ENCODE results near the gene TTC34.

TTC34 gene

GRCh38 chr1:2829846-2830615 is 28.5 kb upstream of the TTC34 start:
- no peak overlapping the region for H3K4me3 ChIP-seq (ENCODE audit: low read depth, low read length)

DNA sequence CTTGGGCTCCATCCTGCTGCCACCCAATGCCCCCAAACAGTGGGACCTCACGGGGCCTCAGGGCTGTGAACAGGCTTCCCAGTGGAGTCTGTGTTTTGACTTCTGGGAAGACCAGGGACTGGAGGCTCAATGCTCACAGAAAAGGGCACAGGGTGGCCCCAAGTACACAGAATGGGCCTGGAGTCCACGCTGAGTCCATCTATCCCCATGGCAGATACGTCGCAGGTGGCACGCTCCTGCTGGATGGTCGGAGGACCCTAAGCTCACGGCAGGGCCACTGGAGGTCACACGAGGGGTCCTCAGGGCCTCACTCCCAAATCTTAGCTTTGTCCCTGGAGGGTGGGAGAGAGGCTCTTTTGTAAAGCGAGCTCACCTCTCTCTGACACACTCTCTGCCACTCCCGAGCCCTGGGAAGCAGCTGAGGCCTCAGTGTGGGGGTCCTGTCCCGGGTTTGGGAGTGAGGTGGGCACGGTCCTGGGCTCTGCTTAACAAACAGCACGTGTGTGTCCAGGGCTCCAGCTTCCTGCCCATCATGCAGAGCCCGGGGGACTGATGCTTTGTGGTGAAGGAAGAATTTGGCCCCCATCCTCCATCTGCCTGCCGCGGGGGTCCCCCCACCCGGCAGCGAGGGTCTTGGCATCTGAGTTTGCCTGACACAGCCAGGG is 27.2 kb upstream of the TTC34 start:
- no peak overlapping the region for H3K4me3 ChIP-seq (ENCODE audit: low read depth, low read length)

DNA sequence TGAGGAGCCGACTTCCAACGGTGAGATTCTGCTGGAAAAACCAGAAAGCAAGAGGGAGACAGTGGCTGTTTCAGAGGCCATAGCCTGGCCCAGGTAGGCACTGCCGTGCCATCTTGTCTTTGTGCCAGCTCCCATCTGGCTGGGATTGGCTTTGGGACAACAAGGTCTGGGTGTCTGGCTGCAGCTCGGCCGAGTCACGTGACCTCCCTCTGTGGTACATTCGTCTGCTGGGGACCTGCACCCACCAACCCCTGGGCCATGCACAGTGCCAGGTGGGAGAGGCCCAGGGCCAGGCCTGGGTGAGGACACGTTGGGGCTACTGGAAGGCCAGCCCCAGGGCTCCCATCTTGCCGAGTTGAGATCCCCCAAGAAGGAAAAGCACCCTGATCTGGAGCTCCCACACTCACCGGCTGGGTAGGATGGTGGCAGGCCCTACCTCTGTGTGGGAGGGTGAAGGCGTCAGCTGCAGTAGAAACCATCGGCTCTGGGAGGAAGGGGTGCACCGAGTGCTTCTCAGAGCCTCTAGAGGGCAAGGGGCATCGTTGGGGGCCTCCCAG is 25.3 kb upstream of the TTC34 start:
- no peak overlapping the region for H3K4me3 ChIP-seq (ENCODE audit: low read depth, low read length)

GRCh38 chr1:2826316-2826715 is 24.8 kb upstream of the TTC34 start:
- no peak overlapping the region for H3K4me3 ChIP-seq (ENCODE audit: low read depth, low read length)

DNA sequence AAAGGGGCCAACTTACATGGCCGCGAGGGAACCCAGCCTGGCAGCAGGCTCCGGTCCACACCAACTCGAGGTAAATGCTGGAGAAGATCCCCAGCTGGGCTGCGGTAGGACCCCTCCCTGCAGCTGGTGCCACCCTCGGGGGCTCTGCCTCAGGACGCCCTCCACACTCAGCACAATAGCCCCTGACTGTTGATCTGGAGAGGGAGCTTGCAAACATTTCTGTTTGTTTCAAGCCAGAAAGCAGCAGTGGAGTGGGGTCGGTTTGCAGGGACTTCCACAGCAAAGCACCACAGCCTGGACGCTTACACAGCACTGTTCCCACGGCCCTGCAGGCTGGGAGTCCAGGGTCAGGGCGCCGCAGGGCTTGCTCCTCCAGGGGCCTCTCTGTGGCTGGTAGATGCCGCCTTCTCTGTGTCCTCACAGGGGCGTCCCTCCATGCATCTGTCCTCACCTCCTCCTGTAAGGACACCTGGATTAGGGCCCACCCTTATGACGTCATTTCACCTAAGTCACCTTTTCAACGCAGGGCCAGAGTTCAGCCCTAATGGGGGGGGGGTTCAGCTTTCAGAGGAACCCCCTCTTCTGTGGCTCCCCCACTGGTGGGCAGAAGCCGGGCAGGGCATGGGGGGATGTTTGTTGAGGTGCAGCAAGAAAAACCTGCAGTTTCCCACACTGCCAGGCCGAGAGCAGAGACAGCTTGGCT is 24.1 kb upstream of the TTC34 start:
- H3K4me3 ChIP-seq (ENCODE audit: low read depth, low read length) = no peak overlapping the region

DNA sequence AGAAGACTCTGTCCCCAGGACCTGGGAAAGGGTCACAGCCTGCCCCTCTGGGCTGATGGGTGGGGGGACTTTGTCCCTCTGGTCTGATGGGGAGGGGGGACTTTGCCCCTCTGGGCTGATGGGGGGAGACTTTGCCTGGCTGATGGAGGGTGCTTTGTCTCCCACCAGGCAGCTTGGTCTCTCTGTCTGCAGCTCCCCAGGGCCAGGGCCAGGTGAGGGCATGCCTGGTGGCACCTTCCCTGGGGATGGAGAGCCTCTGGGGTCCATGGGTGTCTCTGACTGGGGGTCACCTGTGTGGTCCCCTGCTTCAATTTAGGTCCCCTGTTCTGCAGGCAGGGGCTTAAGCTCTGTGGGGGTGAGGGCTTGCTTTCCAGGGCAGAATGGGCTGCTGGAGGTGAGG is 23.5 kb upstream of the TTC34 start:
- H3K4me3 ChIP-seq (ENCODE audit: low read depth, low read length) = no peak overlapping the region

- no peak overlapping the region for H3K4me3 ChIP-seq (ENCODE audit: low read depth, low read length)
Observed at GRCh38 chr1:2823921-2824610, 22.6 kb upstream of the TTC34 start.

GRCh38 chr1:2822621-2823145 is 21.2 kb upstream of the TTC34 start:
- H3K4me3 ChIP-seq (ENCODE audit: low read depth, low read length) = no peak overlapping the region

GRCh38 chr1:2821966-2822620 is 20.6 kb upstream of the TTC34 start:
- H3K4me3 ChIP-seq (ENCODE audit: low read depth, low read length) = no peak overlapping the region

DNA sequence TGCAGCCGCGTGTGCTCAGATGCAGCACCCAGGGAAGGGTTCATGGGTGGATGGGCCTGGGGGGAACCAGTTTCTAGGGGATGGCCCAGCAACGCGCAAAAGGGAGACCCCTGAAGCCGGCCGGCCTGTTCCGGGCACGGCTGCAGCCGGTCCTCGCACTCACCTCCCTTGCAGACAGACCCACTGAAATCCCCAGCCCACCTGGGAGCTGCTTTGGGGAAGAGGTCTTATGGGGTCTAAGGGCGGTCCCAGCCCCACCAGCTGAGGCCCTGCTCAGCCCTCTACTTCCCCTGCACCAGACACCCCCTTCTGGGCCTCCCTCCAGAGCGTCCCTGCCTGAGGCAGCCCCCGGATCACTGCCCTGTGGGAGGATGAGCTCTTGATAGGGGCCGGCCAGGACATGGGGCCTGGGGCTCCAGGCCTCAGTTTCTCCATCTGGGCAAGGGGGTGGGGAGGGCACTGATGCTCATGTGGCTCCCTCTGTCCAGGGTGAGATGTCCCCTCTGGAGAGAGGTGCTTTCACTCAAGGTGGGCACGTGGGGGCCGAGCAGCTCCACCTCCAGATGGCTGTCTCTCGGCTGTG is 20.0 kb upstream of the TTC34 start:
- no peak overlapping the region for H3K4me3 ChIP-seq (ENCODE audit: low read depth, low read length)

DNA sequence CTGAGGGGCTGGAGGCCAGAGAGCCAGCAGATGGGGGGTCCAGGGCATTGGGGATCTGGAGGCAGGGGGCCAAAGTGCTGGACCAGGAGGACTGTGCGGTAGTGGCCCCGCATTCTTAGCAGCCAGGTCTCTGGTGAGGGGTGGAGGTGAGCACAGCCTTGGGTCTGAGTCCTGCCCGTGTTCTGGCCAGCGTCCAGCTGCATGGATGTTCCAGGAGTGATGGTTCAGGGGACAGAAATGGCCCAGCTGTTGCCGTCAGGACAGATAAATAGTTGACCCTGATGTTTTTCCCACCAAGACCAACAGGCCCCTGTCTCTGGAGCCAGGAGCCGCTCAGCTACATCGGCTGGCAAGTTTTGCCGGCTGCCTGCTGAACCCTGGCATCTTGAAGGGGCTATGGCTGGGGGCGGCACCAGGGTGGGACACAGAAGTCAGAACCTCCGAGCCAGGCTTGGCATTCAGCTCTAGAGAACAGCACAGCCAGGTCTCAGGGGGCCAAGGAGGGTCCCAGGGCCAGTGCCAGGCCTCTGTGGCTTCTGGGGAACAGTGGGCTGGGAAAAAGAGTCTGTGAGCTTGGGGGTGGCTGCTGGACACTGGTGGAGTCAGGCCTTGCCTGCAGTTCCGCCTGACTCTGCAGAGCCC is 19.4 kb upstream of the TTC34 start:
- H3K4me3 ChIP-seq (ENCODE audit: low read depth, low read length) = no peak overlapping the region

- no peak overlapping the region for H3K4me3 ChIP-seq (ENCODE audit: low read depth, low read length)
Observed at GRCh38 chr1:2819831-2820730, 18.6 kb upstream of the TTC34 start.

- H3K4me3 ChIP-seq (ENCODE audit: low read depth, low read length) = no peak overlapping the region
Observed at GRCh38 chr1:2819429-2819828, 17.9 kb upstream of the TTC34 start.

DNA sequence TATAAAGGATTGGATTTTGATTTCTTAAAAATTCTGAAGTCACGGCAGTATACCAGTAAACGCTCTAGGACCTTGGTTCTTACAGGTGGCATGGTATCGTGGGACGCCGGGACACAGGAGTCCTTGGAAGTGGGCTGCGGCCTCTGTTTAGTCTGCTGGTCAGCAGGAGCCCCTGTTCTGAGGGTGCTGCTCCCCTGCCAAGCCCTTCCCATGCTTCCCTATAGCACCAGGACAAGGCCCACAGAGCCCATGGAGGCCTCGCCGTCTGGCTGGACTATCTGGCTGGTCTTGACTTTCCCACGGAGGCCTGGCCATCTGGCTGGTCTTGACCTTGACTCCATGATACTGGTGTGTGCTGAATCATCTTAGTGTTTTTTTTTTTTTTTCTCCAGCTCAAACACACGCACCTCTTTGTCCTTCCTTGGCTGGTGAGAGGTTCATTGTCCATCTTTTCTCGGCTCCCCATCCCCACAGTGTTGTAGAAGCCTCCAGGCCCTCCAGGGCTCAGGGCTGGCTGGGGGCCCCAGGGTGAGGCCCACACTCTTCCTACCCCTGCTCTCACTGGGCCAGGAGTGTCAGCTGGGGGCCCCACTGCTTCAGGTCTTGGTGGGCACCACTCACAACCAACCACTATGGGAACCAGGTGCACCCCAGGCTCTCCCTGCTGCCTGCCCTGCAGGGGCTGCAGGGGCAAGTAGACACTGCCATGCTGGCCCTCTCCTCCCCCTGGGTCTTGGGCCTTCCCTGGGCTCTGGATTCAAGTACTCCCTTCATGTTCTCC is 16.5 kb upstream of the TTC34 start:
- H3K4me3 ChIP-seq (ENCODE audit: low read depth, low read length) = no peak overlapping the region

DNA sequence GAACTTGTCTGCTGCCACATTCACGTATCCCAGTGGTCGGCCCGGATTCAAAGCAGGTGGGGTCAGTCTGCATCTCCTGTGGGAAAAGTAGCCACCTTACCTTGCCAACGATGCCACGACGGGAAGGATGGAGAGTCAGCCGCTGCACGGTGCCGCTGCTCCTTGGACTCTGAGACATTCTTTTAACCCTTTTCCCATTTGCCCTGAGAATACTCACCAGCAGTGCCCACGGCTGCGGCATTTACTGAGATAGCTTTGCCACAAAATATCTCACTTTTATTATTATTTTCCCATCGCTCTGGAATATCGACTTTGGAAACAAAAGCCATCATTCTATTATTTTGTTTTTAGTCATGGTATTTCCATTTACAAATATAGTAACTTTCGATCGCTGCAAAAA is 15.3 kb upstream of the TTC34 start:
- H3K4me3 ChIP-seq (ENCODE audit: low read depth, low read length) = no peak overlapping the region

DNA sequence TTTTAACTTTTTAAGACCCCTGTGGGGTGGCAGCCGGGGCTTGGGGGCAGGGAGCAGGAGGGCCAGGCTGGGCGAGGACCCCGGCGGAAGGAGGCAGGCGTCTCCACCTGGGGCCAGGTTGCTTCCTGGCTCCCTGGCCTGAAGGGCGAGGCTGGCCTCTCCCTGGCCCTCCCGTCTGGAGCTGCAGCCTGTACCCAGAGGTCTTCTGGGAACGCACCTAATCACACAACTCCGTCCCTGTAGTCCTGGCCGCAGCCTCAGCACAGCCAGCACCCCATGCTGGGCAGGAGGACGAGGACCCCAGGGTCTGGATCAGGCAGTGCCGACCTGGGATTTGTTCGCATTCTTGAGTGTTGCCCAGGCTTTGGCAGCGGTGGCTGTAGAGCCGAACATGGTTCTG is 14.1 kb upstream of the TTC34 start:
- H3K4me3 ChIP-seq (ENCODE audit: low read depth, low read length) = no peak overlapping the region

DNA sequence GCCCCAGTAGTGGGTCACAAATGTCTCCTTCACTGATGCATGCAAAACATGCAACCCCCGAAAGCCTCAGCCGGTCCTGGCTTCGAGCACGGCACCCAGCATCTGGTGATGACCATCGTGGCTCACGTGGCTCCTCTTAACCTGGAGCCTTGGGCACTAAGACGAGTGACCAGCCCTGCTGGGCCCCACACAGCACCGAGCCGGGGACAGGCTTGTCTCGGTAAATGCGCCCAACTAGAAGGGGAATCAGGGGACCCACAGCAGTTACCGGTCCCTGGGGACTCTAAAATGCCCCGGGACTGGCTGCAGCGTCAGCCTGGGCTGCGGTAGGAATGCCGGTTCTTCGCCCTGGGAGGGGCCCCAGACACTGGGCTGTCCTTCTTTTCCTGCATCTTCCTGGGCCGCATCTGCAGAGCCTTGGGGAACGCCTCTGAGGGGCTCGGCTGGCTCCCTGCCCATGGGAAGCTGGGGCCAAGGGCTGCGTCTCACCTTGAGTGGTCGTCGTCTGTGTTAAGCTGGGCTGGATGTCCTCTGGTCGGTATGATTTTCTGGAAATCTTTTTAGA is 13.1 kb upstream of the TTC34 start:
- no peak overlapping the region for H3K4me3 ChIP-seq (ENCODE audit: low read depth, low read length)
